Stimulated activated naive CD8-positive, alpha-beta T cell treated with anti-CD3 and anti-CD28 coated beads, Interleukin-15, Interleukin-2, amounts not matched to agents 100 ng/mL and 50 ng/mL, for 24 hours (primary cell): ENCODE results near the gene PTPRK.

Experiments used
- H3K27ac Mint-ChIP-seq: one replicate; pipeline ENCODE4 v1.8.0; 2021; ENCODE audit warnings: mild to moderate bottlenecking, mixed read lengths
- H3K27me3 Mint-ChIP-seq: one replicate; pipeline ENCODE4 v1.8.0; 2021; ENCODE audit warnings: mixed read lengths
- H3K36me3 Mint-ChIP-seq: one replicate; pipeline ENCODE4 v1.8.0; 2021; ENCODE audit warnings: low read depth, mixed read lengths
- H3K4me1 Mint-ChIP-seq: one replicate; pipeline ENCODE4 v1.8.0; 2021; ENCODE audit warnings: low read depth, mixed read lengths
- H3K4me3 Mint-ChIP-seq: one replicate; pipeline ENCODE4 v1.8.0; 2021; ENCODE audit warnings: mild to moderate bottlenecking, mixed read lengths
- H3K9me3 Mint-ChIP-seq: one replicate; pipeline ENCODE4 v1.8.0; 2021; ENCODE audit warnings: mixed read lengths

PTPRK gene

DNA sequence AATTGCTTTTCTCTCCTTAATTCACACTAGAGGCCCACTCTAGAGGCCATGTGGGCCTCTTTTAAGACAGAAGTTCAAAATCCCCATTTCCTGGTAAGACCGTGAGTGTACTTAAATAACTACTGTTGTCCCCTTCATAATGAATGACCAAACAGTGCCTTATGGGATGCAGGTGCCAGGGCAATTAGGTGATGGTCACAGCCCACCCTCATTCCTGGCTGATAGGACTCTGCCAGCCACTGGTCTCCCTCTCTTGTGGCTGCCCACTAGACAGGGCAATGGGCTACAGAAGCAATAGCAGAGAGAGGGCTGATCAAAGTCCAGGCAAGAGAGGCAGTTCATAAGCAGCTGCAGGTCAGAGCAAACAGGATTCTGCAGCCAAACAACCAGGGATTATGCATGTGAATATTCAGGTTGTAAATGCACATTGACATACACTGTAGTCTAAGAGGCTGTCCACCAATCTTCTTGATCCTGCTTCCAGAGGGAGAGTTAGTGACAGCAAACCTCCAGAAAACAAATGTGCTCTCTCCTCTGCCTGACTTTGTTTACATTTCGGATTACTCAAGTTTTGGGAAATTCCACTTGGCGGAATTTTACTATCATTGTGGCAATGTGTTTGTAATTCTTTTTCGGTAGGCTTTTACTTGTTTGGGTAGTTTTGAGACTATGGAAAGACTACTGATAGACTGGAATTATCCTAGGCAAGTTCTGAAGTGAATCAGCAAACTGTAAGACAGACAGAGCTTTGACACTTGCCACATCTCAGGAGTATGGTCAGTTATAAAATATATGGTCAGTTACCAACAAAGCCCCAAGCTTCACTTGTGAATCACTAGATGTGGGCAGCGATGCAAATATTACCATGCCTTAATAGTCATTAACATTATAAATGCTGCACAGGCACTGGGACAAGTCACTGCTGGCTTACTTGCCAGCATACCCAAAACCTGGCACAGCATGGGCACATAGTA is 12.8 kb downstream of the PTPRK start:
- Mint-ChIP-seq H3K4me3 (no peak overlapping the region), H3K9me3 (no peaks in the 10 kb centered on the region), H3K27me3 (peaks cover 6% of the 10 kb centered on the region), H3K27ac (no peak overlapping the region), H3K36me3 (no peaks in the 10 kb centered on the region), H3K4me1 (no peaks in the 10 kb centered on the region)

- H3K27me3 Mint-ChIP-seq: peaks cover 6% of the 10 kb centered on the region
- no peaks in the 10 kb centered on the region for H3K4me1 Mint-ChIP-seq
- no peaks in the 10 kb centered on the region for H3K36me3 Mint-ChIP-seq
- no peaks in the 10 kb centered on the region for H3K9me3 Mint-ChIP-seq
- no peak overlapping the region for H3K4me3 Mint-ChIP-seq
- no peak overlapping the region for H3K27ac Mint-ChIP-seq
These were observed 14.8 kb downstream of the PTPRK start for GRCh38 chr6:128505603-128506002.

DNA sequence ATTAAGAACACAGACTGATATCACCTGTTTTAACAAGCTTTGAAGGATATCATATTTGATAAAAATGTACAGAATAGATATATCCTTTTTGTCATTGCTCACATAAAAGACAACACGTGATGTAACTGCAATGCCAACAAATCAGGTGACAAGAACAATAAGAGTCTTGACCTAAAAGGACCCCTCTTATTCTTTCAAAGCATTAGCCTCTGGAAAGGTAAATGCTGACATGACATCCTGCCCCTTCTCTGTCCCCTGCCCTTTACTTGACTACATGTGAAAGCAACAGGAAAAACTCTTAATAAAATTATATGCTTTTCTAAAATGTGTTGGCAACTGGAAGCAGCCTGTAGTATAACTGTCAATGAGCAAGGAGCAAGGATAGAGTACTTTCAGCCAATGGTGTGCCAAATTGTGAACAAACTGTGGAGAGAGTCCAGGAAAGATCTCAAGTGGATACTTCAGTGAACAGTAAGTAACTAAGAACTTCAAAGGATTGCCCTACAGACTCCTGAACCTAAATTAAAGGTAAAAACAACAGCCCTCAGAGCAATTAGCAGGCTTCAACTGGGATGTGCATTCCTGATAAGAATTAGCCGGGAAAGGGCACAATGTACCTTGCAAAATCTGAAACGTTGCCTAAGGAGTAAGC is 16.3 kb downstream of the PTPRK start:
- Mint-ChIP-seq H3K27ac (no peak overlapping the region), H3K4me3 (no peak overlapping the region), H3K9me3 (no peaks in the 10 kb centered on the region), H3K36me3 (no peaks in the 10 kb centered on the region), H3K4me1 (no peaks in the 10 kb centered on the region), H3K27me3 (peaks cover 3% of the 10 kb centered on the region)

- no peak overlapping the region for H3K4me3 Mint-ChIP-seq
- H3K9me3 Mint-ChIP-seq: no peaks in the 10 kb centered on the region
These were observed 19.4 kb downstream of the PTPRK start for GRCh38 chr6:128500749-128501600.

GRCh38 chr6:128500014-128500413 is 20.4 kb downstream of the PTPRK start:
- H3K36me3 Mint-ChIP-seq: no peaks in the 10 kb centered on the region
- H3K27me3 Mint-ChIP-seq: no peaks in the 10 kb centered on the region
- peaks cover 3% of the 10 kb centered on the region for H3K4me1 Mint-ChIP-seq
- H3K27ac Mint-ChIP-seq: no peak overlapping the region
- H3K4me3 Mint-ChIP-seq: no peak overlapping the region
- H3K9me3 Mint-ChIP-seq: no peaks in the 10 kb centered on the region

More at GRCh38 chr6:128500749-128501600, 19.4 kb downstream of the PTPRK start:
- Mint-ChIP-seq H3K27me3 (no peaks in the 10 kb centered on the region), H3K27ac (no peak overlapping the region), H3K36me3 (no peaks in the 10 kb centered on the region), H3K4me1 (peaks cover 3% of the 10 kb centered on the region)

DNA sequence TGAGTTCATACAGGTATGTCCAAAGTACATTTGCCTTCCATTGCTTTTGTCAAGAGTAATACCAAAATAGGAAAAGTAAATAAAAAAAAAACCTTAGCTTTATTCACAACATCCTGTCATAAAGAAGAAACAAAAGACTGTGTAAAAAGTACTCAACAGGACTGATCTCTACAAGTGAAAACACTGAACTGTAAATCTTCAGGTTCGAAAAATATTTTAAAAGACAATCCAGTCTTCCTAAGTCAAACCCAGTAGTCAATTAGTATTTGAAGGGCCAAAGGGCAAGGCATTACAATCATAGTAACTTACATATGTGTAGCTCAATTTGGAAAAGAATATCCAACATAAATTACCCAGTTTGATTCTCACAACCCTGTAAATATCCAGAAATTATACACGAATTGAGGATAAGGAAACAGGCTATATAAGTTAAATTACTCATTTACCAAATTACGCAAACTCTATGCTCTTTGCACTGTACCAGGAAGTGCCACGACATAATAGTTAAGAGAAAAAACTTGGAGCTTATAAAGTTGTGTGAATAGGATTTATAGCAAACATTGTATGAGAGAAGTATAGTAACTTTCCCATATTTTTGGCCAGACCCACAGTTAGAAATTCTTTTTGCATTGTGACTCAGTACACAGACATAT is 21.2 kb downstream of the PTPRK start:
- Mint-ChIP-seq H3K36me3 (no peaks in the 10 kb centered on the region), H3K4me1 (peaks cover 3% of the 10 kb centered on the region), H3K9me3 (no peaks in the 10 kb centered on the region), H3K27ac (no peak overlapping the region), H3K27me3 (no peaks in the 10 kb centered on the region), H3K4me3 (no peak overlapping the region)

GRCh38 chr6:128498234-128498633 is 22.2 kb downstream of the PTPRK start:
- no peaks in the 10 kb centered on the region for H3K27me3 Mint-ChIP-seq
- H3K9me3 Mint-ChIP-seq: no peaks in the 10 kb centered on the region
- peaks cover 3% of the 10 kb centered on the region for H3K4me1 Mint-ChIP-seq
- H3K36me3 Mint-ChIP-seq: no peaks in the 10 kb centered on the region
- no peak overlapping the region for H3K27ac Mint-ChIP-seq
- H3K4me3 Mint-ChIP-seq: no peak overlapping the region

- Mint-ChIP-seq H3K9me3 (no peaks in the 10 kb centered on the region), H3K27ac (no peak overlapping the region)
These were observed 24.7 kb downstream of the PTPRK start for GRCh38 chr6:128495536-128496333.

GRCh38 chr6:128494440-128494839 is 26.0 kb downstream of the PTPRK start:
- Mint-ChIP-seq H3K4me3 (no peak overlapping the region), H3K36me3 (no peaks in the 10 kb centered on the region), H3K27ac (no peak overlapping the region), H3K9me3 (no peaks in the 10 kb centered on the region), H3K4me1 (peaks cover 8% of the 10 kb centered on the region), H3K27me3 (no peaks in the 10 kb centered on the region)

More at GRCh38 chr6:128495536-128496333, 24.7 kb downstream of the PTPRK start:
- H3K27me3 Mint-ChIP-seq: no peaks in the 10 kb centered on the region
- peaks cover 8% of the 10 kb centered on the region for H3K4me1 Mint-ChIP-seq
- H3K36me3 Mint-ChIP-seq: no peaks in the 10 kb centered on the region
- H3K4me3 Mint-ChIP-seq: no peak overlapping the region

DNA sequence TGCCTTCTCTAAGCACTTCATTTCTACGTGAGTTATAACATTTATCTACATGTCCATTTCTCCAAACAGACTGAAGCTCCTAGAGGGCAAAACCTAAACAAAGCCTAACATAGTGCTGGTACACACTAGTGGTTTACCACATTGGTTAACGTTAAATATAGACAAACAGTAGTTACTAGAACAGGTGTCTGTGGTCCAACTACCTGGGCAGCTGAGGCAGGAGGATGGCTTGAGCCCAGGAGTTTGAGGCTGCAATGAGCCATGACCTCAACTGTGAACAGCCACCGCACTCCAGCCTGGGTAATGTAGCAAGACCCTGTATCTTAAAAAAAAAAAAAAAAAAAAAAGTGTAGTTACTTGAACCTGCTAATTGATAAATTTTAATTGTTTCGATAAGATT is 26.5 kb downstream of the PTPRK start:
- no peaks in the 10 kb centered on the region for H3K36me3 Mint-ChIP-seq
- no peaks in the 10 kb centered on the region for H3K9me3 Mint-ChIP-seq
- H3K4me1 Mint-ChIP-seq: peaks cover 8% of the 10 kb centered on the region
- no peak overlapping the region for H3K4me3 Mint-ChIP-seq
- no peak overlapping the region for H3K27ac Mint-ChIP-seq
- H3K27me3 Mint-ChIP-seq: no peaks in the 10 kb centered on the region

- H3K36me3 Mint-ChIP-seq: no peaks in the 10 kb centered on the region
- no peak overlapping the region for H3K4me3 Mint-ChIP-seq
- no peaks in the 10 kb centered on the region for H3K27me3 Mint-ChIP-seq
- no peaks in the 10 kb centered on the region for H3K9me3 Mint-ChIP-seq
- no peak overlapping the region for H3K27ac Mint-ChIP-seq
- peaks cover 6% of the 10 kb centered on the region for H3K4me1 Mint-ChIP-seq
These were observed 28.0 kb downstream of the PTPRK start for GRCh38 chr6:128492386-128492785.

GRCh38 chr6:128491610-128492206 is 28.7 kb downstream of the PTPRK start:
- Mint-ChIP-seq H3K4me3 (peak overlapping the region; percentile 54), H3K9me3 (no peaks in the 10 kb centered on the region), H3K4me1 (peaks cover 5% of the 10 kb centered on the region), H3K27ac (peak overlapping the region; percentile 2), H3K27me3 (no peaks in the 10 kb centered on the region), H3K36me3 (no peaks in the 10 kb centered on the region)

GRCh38 chr6:128491100-128491581 is 29.3 kb downstream of the PTPRK start:
- H3K27me3 Mint-ChIP-seq: no peaks in the 10 kb centered on the region
- no peaks in the 10 kb centered on the region for H3K9me3 Mint-ChIP-seq
- no peak overlapping the region for H3K4me3 Mint-ChIP-seq
- H3K36me3 Mint-ChIP-seq: no peaks in the 10 kb centered on the region
- H3K4me1 Mint-ChIP-seq: peaks cover 9% of the 10 kb centered on the region
- H3K27ac Mint-ChIP-seq: no peak overlapping the region
